NT2/D1 (cell line): ENCODE results near the gene POLR2H.

Source experiments
- SUZ12 ChIP-seq: IDR thresholded peaks from 2 replicates; pipeline ENCODE4 v1.6.1; 2011; ENCODE audit not compliant: insufficient read length, insufficient read depth; ENCODE audit errors: extremely low read depth
- YY1 ChIP-seq: IDR thresholded peaks from 2 replicates; pipeline ENCODE4 v1.6.1; 2011; ENCODE audit not compliant: insufficient read length, insufficient read depth

GRCh38 chr3:184383033-184383740, 21.7 kb downstream of the POLR2H start:
- no peak for TF ChIP-seq YY1
- TF ChIP-seq SUZ12, result no peak
